Central memory CD4-positive, alpha-beta T cell (primary cell): ENCODE measurements around the gene DHPS.
A peak's percentile ranks its signal among the peaks of the same experiment; 100 is the strongest.
"Not testable (repeated sequence)": the region's sequence is repeated elsewhere in the genome, so short reads cannot be mapped to it uniquely, and the experiment has no call there.

ENCODE experiments used
- DNase-seq: peaks from one replicate; pipeline ENCODE4 v3.0.0; 2022
- total RNA-seq, 3 experiments: gene quantifications; one replicate each; lab custom pipeline; 2026; lab: John Stamatoyannopoulos, UW

The DHPS gene
- 3.8 to 12.0 (median 6.4) reads per million in 3 experiments for total RNA-seq

DNA sequence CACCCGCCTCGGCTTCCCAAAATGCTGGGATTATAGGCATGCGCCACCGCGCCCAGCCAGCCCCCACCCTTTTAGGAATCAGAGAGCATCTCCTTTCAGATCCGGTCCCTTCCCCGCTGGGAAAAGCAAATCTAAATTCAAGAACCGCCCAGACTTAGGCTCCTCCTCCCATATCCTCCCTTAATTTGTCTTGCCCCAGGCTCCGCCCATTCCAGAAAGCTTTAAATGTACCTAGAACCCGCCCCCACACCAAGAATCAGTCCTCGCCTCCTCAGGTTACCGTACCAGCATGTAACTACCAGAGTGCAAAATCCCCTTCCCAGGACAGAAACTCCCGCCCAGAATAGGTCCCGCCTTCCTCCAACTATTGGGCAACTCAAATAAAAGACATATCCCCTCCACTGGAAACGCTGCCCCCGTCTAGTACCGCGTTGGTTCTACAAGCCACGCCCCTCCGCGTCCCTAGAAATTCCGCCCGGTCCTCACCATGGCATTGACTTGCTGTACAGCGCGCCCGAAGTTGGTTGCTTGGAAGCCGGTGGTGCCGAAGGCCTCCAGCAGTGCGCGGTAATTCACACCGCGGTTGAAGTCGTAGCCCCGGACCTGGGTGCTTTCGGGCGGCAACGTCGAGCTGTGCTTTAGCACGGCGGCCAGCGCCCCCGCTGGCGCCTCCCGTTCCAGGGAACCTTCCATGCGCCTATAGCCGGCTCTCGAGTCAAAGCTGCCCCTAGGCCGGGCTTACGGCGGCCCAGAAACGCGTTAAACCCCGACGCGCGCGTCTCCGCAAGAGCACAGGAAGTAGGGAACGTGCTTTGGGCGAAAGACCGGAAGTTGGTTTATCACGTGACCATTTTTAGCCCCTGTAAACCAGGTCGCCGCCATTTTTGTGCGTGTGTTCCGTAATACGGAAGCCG, at the start of gene DHPS:
Gene DHPS (minus strand): TSS at position 807 of the 914 bp plus-strand sequence. CDS start 114 bp downstream, at position 693.
- DNase-seq: peak; percentile 94

DNA sequence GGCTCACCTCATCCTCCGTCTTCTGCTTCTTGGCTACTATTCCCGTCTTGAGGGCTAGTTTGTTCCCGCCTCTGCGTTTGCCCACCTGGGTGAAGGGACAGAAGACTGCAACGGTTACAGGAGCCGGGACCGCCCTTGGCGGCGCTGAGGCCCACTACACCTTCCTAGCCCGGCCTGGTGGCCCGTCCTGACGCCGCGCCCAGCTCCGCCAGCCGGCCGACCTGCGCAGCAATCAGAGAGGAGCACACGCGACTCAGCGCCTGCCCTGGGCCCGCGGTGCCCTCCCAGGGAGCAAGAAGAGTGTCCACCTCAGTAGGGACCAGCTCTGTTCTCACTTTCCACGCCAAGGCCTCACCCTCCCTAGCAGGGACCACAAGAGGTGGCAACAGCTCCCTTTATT, 49.7 kb upstream of the DHPS start:
- DNase-seq: no peak

DNA sequence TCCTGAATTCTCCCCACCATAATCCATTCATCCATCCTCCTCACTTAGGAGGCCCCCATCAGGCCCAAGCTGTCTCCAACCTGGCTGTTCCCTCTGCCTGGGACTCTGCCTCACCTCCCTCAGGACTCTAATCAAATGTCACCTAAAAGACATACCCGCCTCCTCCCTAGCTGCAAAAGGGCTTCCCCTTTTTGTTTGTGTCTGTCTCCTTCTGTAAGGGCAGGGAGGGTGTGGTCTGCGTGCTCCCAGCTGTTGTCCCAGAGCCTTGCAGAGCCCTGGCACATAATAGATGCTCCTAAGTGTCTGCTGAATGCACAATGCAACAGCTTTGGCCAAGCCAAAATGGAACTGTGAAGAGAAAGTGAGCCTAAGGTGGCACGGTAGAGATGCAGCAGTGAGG, 48.4 kb upstream of the DHPS start:
- DNase-seq: no peak

DNA sequence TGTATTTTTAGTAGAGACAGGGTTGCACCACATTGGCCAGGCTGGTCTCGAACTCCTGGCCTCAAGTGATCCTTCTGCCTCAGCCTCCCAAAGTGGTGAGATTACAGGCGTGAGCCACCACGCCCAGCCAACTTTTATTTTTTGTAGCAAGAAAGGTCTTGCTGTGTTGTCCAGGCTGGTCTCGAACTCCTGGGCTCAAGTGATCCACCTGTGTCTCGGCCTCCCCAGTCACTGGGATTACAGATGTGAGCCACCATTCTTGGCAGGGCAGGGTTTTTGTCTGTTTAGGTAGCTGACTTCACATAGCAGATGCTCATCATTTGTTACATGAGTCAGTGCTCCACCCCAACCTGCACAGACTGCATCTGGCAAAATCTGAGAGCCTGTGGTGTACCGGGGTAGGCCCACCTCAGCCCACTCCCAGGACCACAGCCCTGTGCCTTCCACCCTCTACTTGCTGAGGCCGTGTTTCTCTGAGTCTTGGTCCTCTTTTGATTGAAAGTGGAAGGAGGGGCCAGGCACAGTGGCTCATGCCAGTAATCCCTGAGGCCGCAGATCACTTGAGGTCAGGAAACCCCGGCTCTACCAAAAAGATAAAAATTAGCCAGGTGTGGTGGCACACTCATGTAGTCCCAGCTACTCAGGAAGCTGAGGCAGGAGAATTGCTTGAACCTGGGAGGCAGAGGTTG, 46.2 kb upstream of the DHPS start:
- no peak for DNase-seq

DNA sequence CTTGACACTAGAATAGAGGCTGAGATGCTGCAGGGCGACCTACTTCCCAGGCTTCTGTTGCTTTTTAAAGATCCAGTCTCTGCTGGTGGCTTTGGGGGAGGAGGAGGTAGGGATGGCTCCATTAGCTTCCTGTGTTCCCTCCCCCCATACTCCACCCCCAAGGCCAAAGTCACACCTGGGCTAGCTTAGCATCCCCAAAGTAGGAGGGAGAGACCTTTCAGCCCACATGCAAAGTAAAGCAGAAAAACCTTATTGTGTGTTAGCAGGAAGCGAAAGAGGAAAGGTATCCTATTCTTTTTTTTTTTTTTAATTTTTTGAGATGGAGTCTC, 45.3 kb upstream of the DHPS start:
- no peak for DNase-seq

DNA sequence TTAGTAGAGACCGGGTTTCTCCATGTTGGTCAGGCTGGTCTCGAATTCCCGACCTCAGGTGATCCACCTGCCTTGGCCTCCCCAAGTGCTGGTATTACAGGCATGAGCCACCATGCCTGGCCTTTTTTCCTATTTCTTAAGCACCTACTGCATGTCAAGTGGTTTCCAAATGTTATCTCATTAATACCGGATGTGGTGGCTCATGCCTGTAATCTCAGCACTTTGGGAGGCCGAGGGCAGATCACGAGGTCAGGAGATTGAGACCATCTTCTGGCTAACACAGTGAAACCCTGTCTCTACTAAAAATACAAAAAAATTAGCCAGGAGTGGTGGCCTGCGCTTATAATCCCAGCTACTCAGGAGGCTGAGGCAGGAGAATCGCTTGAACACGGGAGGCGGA, 43.9 kb upstream of the DHPS start:
- not testable (repeated sequence) for DNase-seq

DNA sequence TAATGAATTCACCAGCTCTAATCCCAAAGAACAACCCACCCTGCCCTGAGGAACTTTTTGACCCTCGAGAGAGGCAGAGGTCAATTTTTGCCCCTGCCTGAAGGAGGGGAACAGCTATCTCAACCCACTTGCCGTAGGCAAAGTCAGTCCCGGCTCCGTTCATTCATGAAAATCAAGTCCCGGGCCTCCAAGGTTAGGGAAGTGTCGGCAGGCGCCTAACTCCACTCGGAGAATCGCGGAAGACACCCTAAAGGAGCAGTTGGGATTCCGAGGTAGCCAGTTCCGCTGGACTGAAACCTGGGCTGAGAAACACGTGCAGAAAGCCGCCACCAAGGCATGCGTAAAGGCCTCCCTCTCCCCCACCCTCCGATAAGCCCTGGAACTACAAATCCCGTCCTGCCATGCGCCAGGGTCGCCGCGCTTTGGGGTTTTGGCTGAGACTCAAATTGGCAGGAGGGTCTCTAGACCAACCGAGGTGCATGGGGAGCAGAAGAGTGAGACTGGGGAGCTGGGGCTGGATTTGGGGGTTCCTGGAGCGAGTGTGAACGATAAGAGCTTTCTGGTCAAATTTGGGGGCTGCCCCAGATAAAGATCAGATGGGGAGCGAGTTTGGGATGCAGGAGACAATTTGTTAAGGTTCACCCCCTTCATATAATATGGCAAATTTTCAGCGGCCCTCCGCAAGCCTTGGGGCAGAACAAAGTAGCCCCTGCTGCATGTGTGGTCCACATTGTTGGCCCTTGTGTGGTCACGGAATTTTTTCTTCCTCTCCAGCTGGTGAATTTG, 42.2 kb upstream of the DHPS start, which contains the start of gene TNPO2:
Gene TNPO2 (minus strand): TSS at position 292 of the 786 bp plus-strand sequence. CDS start 2,955 bp downstream, outside the sequence.
- DNase-seq: peak; percentile 56

DNA sequence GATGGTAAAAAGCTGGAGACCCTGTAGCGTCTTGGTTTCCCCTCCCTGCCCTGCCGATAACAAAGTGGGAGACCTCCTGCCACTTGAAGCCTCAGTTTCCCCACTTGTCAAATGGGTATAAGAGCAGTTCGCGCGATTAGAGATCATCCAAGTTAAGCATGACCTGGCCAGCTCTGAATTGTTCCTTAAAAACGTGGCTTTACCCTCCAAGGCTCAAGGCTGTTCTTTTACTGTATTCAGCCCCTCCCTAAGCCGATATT, 41.6 kb upstream of the DHPS start:
- no peak for DNase-seq

DNA sequence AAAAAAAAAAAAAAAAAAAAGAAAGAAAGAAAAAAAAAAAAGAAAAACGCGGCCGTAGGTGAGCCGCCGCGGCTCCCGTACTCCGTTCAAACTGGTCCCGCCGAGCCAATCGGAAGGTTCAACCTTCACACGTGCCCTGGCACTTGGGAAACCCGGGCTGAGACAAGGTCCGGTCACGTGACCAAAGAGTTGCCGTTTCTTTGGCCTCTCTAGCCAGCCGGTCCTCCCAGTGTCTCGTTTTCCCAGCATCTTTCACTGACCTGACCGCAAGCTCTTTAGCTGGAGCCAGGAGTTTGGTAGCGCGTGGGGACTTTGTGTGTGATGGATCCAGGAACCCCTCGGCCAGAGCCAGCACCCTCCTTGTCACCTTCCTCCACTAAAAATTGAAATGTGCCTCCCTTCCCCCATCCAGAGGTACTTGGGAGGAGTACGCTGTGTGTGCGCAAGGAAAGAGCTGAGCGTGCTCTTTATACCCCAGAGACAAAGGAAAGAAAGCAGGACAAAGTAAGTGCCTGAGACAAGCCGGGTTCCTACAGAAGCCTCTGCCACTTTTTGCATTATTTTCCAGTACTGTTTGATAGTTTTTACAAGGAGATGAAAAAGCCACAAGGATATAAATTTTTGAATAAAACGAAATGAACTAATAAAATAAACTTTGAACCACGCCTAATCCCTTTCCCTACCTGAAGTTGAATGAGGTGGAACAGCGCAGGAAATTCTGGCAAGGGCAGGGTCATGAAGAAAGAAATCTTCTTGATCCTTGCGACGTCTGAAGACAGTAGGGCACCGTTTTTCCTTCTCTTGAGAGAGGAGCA, 41.1 kb upstream of the DHPS start:
- peak; percentile 93 for DNase-seq

DNA sequence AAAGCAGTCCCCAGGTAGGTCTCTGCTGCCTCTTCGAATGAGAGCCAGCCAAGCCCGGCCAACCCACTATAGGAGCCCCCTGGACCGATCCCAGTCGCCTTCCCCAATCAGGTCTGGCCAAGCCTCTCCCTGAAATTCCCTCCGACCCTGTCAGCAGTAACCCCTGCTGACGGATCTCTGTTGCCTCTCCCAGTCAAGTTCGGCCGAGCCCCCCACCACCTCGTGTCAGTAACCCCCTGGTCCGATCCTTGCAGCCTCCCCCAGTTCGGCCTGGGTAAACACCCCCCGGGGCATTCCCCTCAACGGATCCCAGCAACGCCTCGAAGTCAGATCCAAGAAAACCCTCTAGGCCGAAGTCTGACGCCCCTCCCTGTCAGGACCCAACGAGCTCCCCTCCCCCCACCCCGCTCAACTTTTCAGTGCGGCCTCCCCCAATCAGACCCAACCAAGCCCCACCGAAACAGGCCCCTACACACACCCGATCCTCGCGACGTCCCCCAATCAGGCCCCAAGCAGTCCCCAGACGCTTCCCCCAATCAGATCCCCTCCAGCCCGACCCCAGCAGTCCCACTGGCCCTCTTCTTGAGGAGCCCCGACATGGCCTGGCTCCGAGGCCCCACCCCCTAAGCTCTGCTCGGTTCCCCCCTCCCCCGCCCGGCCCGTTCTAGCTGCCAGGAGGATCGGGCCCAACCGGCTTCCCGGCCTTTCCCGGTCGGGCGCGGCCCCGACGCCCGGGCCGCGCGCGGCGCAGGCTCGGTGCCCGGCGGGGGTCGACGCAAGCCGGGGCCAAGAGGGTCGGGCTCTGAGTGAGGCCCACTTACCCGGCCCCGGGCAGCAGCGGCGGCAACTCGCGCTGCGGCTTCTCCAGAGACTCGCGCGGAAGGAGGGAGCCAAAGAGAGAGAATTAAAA, 40.2 kb upstream of the DHPS start:
- peak; percentile 3 for DNase-seq

DNA sequence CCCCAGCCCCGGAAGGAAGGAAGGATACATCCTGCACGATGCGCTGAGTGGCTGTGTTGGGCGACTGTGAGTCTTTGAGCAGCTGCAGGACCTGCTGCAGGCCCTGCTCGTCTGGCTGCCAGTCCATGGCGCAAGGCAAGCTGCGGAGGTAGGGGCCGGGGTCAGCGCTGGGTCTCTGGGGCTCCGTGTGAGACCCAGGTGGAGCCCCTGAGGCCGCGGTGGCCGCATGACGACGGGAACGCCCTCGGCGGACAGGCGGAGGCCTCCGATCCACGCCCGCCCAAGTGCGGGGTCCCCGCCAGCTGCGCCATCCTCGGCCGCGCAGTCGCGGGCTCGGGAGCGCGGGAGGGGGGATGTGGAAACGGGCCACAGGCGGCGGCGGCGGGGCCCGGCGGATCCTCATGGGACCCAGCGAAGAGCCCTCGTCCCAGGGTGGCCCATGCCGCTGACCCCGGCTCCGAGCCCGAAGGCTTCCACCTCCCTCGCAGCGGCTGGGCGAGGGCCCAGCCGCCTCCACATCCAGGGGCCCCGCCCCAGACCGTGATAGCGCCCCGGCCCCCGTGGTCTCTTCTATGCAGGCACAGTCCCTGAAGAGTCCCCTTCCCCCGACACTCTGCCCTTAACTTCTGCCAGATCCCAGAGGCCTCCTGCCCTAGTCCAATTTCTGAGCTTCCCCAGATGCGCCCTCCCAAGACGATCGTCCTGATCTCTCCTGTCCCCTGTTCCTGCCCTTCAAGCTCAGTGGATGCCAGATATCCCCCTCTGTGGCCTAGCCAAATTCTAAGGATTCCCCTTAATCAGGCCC, 39.4 kb upstream of the DHPS start:
- no peak for DNase-seq

DNA sequence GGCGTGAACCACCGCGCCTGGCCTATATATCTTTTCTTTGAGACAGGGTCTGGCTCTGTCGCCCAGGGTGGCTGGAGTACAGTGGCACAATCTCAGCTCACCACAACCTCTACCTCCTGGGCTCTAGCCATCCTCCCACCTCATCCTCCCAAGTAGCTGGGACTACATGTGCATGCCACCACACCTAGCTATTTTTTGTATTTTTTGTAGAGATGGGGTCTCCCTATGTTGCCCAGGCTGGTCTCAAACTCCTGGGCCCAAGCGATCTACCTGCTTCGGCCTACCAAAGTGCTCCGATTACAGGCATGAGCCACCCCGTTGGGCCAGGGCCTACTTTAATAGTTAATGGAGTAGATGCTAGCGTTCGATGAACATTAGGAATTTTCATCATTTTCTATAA, 38.6 kb upstream of the DHPS start:
- no peak for DNase-seq

DNA sequence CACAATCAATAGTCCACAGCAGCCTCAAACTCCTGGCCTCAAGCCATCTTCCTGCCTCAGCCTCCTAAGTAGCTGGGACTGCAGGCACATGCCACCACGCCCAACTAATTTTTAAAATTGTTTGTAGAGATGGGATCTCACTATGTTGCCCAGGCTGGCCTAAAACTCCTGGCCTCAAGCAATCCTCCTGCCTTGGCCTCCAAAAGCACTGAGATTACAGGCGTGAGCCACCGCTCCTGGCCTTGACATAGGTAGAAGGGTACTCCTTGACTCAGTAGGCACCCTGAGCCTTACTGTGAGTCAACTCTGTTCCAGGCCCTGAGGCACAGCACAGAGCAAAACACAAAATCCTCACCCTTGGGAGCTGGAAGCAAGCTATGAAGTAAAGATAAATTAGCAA, 34.2 kb upstream of the DHPS start:
- DNase-seq: no peak

DNA sequence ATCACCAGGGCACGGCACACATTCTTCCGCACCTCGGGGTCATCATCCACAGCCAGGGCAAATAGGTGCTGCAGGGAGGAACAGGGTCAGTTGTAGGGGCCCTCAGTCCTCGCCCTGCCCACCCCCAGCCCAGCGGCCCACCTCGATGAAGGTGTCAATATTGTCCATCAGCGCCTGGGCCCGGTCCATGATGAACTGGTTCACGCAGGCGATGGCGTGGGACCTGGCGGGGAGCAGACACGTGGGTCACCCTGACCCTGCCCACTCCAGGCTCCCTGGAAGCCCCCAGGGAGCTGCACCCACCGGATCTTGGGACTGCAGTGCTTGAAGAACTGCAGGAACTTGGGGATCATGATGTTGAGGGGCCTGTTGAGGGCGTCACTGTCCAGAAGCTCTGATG, 33.4 kb upstream of the DHPS start:
- DNase-seq: no peak

DNA sequence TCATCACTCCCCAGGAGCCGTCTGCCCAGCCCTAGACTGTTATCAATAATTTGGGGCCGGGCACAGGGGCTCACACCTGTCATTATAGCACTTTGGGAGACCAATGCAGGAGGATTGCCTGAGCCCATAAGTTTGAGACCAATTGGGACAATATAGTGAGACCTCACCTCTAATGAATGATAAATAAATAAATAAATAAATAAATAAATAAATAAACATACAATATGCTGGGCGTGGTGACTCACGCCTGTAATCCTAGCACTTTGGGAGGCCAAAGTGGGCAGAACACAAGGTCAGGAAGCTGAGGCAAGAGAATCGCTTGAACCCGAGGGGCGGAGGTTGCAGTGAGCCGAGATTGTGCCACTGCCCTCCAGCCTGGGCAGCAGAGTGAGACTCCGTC, 31.6 kb upstream of the DHPS start:
- DNase-seq: not testable (repeated sequence)

DNA sequence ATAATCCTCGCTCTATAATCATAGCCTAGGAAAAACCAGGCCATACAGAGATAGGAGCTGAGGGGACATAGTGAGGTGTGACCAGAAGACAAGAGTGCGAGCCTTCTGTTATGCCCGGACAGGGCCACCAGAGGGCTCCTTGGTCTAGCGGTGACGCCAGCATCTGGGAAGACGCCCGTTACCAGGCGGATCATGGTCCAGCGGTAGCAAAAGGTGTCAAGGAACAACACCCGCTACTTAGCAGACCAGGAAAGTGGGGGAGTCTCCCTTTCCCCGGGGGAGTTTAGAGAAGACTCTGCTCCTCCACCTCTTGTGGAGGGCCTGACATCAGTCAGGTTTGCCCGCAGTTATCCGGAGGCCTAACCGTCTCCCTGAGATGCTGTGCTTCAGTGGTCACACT, 30.4 kb upstream of the DHPS start:
- DNase-seq: not testable (repeated sequence)

DNA sequence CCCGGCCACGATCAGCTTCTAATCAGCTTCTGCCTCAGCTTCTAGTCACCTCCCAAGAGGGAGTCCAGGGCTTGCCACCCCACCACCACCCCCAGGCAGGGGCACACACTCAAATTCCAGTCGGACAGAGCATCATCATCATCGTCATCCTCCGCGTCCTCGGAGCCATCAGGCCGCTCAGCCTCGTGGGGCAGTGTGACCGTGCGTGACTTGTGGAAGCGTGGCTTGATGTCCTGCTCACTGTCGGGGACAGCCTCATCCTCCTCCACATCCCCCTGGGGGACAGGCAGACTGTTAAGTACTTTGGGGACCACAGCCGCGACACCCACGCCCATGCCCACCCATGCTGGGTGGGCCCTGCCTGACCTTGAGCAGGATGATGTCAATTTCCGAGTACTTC, 29.5 kb upstream of the DHPS start:
- DNase-seq: no peak

DNA sequence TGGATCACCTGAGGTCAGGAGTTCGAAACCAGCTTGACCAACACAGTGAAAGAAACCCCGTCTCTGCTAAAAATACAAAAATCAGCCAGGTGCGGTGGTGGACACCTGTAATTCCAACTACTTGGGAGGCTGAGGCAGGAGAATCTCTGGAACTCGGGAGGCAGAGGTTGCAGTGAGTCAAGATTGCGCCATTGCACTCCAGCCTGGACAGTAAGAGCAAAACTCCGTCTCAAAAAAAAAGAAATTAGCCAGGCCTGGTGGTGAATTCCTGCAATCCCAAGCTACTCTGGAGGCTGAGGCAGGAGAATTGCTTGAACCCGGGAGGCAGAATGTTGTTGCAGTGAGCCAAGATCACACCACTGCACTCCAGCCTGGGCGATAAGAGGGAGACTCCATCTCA, 27.0 kb upstream of the DHPS start:
- no peak for DNase-seq

DNA sequence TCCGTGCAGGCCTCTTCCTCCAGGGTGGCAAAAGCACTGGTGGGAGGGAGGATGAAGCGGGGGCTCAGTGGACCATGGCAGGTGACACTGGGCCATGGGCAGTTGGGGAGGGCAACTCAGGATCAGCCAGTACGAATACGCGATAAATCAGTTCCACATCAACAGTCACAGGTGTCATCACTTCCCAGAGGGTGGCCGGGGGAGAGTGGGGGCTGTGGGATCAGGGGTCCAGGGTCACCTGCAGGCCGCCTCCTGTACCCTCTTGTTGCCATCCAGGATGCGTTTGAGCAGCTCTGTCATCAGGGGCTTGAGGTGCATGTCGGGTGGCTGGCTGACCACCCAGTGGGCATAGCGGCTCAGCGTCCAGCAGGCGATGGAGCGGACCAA, 24.6 kb upstream of the DHPS start:
- DNase-seq: no peak

DNA sequence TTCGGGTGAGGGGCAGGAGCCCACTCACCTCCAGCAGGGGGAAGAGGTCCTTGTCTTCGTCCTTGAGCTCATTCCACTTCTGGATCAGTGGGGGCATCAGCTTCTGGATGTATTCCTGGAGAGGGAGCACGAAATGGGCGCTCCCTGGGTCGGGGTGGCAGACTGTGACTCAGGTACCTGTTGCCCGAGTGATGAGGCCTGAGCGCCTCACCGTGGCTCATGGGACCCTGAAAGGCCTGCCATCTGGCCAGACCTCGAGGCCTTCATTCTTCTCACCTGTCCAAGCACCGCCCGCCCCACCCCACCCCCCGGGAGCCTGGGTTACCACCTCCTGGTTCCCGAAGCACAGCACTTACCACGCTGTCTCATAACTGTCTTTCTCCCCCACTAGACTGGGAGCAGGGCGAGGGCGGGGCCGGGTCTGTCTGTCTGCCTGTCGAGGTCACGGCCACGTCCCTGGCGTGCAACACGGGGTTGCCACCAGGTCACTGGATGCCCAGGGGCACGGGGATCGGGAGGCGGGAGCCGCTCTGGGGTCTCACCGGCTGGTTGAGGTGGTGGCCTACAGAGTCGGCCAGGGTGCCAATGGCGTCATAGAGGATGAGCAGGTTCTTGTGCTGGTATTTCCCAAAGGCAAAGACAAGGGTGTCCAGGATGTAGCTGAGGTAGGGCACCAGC, 24.1 kb upstream of the DHPS start:
- DNase-seq: no peak
